ENCODE data around the gene PRND.
"Not testable (repeated sequence)": the region's sequence is repeated elsewhere in the genome, so short reads cannot be mapped to it uniquely, and the experiment has no call there.

Gene PRND, protein sequence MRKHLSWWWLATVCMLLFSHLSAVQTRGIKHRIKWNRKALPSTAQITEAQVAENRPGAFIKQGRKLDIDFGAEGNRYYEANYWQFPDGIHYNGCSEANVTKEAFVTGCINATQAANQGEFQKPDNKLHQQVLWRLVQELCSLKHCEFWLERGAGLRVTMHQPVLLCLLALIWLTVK

DNA sequence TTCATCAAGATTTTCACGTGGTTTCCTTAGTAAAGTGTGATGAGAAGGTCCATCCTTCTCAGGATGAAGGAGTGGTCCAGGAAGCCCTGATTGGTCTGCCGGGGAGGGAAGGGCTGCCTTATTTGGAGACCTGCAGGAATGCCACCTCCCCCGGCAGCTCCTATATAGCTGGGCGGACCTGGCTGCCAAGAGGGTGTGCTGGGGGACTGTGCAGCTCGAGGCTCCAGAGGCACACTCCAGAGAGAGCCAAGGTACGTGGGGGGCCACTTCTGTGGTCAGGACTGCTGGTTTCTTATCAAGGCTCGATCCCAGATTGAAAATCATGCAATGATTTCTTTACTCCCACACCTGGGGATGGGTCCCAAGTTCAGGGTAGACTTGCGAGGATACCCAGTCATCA lies at the start of gene PRND:
PRND (plus strand) TSS at position 191 of the 400 bp plus-strand sequence. CDS start 2,643 bp downstream, outside the sequence.
- DNase-seq: no peak

DNA sequence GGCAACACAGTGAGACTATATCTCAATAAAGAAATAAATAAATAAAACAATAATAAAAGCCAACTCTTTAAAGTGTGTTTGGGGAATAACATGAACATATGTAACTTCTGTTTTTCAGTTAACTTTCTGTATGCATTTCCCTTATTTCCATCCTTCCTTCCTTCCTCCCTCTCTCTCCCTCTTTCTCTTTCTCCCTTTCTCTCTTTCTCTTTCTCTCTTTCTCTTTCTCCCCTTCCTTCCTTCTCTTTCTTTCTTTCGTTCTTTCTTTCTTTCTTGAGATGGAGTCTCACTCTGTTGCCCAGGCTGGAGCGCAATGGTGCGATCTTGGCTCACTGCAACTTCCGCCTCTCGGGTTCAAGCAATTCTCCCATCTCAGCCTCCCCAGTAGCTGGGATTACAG lies 48.8 kb upstream of the PRND start:
- no peak for DNase-seq

DNA sequence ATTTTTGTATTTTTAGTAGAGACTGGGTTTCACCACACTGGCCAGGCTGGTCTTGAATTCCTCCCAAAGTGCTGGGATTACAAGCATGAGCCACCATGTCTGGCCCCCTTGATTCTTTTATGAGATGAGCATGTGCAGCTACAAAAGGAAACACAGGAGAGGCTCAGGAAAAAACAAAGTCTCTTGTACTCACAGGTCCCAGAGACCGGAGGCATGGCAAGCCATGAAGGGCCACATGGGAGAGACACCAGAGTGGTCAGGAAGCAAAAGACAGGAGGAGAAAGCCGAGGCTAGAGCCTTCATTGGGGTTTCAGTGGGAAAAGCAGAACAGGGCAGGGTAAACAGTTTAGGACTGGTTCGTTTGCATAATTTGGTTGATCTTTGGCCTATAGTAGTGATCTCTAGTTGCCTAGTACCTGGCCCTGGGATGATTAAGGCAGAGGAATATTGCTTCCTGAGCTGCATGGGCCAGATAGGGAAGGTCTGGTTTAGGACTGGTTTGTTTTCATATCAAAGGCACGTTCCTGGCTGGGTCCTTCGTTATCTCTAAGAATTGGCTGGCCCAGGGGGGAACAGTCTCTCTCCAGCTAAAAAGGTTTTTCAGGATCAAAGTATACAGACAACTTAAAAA lies 48.2 kb upstream of the PRND start:
- no peak for DNase-seq

DNA sequence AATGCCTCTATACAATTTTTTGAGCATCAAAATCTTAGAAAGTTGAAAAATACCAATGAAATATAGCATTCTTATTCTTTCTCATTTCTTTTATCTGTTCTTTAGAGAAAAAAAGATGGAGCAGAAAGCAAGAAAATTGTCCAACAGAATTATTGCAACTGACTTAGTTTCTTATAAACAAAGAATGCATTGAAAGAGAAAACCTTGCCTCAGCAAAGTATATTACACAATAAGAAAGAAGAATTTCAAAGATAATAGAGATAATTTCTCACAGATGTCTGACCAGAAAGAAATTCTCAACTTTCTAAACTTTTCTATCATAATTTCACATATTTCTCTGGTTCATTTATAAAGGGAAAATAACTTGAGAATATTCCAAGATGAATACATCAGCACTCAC lies 47.0 kb upstream of the PRND start:
- DNase-seq: no peak

DNA sequence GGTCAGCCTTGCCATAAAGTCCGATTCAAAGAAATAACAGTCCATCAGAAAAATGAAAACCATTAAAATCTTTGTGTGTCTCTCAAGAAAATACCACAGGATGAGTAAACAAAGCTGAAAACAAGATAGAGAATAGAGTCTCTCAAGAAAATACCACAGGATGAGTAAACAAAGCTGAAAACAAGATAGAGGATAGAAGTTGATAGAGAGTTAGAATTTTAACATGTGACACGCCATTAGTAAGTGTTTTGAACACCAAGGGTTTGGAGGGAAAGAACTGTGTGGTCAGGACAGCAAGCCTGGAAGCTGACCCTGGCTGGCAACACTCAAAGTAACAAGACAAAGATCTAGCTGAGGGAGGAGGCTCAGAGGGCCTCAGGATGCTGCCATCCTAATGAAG lies 43.9 kb upstream of the PRND start:
- no peak for DNase-seq

DNA sequence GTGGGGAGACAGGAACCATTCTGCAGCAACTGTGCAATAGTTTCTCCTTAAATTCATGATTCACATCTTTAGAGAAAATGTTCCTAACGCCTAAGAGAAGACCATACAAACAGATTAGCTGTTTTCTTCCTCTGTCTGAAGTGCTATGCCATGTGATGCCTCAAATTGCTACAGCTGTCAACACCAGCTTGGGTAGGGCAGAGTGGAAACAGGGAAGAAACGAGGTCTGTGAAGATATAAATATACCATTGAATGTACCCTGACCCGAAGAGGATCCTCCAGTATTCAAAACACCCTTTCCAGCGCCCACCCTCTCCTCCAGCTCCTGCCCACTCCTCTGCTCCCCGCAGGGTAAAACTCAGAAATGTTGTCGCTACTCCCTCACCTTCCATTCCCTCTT lies 40.3 kb upstream of the PRND start:
- DNase-seq: no peak

DNA sequence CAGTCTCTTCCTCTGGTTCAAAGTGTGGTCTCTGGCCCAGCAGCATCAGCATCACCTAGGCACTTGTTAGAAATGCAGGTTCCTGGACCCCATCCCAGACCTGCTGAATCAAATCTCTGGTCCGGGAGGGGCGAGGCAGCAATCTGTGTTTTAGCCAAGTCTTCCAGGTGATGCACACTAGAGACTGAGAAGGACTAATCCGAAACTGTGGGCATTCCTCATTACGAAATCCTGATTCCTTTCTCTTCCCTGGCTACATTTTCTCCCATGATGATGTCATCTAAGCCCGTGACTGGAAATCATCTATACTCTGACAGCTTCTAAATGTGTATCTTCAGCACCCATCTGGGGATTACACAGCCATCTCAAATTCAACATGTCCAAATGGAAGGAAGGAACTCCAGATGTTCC lies 39.7 kb upstream of the PRND start:
- DNase-seq: no peak

DNA sequence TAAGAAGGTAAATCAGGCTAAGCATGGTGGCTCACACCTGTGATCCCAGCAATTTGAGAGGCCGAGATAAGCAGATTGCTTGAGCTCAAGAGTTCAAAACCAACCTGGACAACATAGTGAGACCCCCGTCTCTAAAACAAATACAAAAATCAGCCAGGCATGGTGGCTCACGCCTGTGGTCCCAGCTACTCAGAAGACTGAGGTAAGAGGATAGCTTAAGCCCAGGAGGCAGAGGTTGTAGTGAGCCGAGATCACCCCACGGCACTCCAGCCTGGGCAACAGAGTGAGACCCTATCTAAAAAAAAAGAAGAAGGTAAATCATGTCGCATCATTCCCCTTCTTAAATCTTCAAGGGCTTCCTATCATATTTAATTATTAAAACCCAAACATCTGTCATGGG lies 39.0 kb upstream of the PRND start:
- no peak for DNase-seq

DNA sequence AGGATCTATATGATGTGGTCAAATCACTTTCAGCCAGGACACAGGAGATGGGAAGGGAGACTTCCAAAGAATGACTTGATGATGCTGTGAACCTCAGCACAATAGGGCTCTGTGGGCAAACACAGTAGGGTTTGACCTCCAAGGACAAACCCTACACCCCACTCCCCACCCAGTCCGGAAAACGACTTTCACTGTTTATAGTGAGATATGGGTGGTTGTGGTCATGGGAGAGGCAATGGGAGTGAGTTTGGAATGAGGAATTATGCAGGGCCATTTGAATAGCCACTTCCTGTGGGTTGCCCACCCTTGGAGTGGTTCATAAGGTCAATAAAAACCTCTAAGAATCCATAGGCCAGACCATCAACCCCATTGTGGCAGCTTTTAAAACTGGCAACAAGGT lies 38.4 kb upstream of the PRND start:
- DNase-seq: no peak

DNA sequence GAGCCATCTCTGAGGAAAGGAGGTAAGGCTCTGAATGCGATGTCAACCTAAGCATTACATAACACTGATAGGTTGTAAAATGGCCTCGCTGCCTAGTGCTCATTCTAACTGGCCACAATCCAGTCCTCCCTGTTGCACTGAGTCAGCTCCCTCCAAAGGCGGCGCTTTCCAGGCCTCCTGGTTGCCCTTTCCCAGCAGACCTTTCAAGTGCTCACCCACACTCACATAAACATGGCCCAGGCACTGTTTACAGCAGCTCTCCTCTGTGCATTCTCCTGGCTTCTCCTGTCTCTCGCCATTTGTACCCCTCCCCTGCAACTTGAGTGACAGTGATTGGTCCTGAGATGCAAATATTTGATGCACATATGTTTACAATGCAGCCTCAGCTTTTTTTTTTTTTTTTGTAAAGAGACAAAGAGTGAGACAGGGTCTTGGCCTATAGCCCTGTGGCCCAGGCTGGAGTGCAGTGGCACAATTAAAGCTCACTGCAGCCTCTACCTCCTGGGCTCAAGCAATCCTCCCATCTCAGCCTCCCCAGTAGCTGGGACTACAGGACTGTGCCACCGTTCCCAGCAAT lies 36.8 kb upstream of the PRND start:
- no peak for DNase-seq

DNA sequence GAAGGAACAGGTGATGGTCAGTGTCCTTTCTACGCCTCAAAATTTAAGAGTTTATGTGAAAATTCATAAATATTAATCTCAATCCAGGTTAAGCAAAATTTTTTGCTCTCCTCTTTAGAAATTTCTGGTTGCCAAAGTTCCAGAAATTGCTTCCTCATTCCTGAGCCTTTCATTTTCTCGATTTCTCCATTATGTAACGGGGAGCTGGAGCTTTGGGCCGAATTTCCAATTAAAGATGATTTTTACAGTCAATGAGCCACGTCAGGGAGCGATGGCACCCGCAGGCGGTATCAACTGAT lies 35.8 kb upstream of the PRND start:
- DNase-seq: no peak

DNA sequence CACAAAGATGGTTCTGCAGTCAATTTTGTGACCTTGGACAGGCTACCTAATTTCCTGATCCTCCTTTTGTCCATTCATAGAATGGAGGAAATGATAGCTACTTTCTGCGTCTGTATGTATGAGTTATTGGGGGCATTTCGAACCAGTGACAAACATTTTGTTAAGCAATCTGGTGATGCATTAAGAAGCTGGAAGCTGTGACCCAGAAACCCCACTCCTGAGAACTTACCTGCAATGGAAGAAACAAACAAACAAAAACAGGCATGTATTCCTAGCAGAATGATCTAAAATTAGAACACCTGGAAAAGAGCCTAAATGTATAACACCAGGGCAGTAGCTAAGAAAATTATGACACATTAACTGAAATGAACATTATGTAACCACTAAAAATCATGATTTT lies 33.4 kb upstream of the PRND start:
- DNase-seq: no peak

DNA sequence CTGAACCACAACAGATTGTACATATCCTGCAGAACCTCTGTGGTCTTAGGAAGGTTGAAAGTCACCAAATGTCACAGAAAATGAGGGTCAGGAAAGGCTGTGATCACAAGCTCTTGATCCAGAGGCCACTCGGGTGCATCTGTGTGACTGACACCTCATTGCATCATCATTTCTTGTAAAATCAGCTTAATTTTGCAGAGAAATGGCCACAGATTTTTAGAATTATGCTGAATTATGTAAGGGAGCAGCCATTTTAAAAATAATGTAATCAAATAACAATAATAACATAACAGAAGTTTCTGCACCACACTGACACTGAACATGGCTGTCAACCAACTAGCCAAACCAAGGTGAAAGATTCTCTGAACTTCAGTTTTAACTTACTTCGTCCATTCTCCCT lies 32.5 kb upstream of the PRND start:
- DNase-seq: no peak

DNA sequence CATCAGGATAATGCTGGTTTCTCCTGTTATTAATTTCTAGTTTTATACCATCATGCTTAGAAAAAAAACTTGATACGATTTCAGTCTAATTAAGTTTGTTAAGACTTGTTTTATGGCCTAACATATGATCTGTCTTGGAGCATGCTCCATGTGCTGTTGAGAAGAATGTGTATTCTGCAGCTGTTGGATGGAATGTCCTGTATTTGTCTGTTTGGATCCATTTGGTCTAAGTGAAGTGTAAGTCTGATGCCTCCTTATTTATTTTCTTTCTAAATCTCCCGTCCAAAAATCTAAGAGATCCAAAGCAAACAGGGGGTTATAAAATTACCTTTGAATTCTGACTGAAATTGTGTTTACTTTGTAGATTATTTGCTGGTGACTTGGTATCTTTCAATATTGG lies 30.0 kb upstream of the PRND start:
- DNase-seq: no peak

DNA sequence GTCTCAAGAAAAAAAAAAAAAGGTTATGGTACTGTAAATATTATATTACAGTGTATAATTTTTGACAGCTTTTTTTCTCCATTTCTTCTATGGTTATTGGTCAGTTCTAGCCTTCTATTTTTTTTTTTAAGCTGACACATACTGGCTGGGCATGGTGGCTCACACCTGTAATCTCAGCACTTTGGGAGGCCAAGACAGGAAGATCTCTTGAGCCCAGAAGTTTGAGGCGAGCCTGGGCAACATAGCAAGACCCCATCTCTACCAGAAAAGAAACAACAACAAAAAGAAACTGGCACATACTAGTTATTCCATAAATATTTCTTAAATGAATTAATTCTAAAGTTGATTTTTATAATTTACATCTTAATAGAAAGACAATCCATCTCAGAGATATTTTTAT lies 27.6 kb upstream of the PRND start:
- no peak for DNase-seq

DNA sequence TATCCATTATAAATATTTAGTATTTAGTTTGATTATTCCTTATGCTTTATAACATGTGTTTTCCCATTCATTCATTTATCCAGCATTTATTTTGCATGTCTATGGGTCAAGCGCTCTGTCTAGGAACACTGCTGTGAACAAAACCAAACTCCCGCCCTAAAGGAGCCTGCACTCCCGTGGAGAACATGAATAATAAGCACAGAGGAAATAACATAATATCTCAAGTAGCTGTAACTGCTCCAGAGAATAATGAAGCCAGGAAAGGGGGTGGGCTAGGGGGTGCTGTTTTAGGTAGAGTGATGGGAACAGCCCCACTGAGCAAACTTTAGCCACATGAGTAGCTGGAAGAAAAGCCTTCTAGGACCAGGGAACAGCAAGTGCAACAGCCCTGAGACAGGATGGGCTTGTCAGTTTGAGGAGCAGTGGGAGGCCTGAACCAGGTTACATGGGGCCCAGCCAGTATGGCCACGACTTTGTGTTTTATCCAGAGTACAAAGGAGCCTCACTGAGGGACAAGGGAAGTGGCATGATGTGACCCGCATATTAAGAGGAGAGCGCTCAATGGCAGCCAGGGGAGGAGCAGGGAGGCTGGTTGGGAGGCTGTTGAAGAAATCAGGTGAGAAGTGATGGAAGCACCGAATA lies 24.4 kb upstream of the PRND start:
- no peak for DNase-seq

DNA sequence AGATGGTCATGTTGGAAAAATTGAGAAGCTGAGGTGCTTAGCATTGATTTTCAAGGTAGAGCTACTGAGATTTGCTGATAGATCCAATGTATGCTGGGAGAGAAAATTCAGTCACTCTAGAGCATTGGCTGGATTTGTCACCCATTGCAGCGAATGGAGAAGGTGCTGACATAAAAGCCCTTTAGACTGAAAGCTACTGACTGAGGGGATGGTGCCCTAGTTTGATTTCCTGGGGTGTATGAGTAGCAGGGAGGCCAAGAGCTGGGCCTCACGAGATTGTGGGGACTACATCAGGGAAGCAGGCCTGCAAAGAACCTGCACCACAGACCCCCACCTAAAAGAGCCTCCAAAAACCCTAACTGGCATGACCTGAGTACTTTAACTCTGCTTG lies 23.9 kb upstream of the PRND start:
- DNase-seq: no peak

DNA sequence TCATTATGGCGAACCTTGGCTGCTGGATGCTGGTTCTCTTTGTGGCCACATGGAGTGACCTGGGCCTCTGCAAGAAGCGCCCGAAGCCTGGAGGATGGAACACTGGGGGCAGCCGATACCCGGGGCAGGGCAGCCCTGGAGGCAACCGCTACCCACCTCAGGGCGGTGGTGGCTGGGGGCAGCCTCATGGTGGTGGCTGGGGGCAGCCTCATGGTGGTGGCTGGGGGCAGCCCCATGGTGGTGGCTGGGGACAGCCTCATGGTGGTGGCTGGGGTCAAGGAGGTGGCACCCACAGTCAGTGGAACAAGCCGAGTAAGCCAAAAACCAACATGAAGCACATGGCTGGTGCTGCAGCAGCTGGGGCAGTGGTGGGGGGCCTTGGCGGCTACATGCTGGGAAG lies 22.5 kb upstream of the PRND start:
- no peak for DNase-seq

DNA sequence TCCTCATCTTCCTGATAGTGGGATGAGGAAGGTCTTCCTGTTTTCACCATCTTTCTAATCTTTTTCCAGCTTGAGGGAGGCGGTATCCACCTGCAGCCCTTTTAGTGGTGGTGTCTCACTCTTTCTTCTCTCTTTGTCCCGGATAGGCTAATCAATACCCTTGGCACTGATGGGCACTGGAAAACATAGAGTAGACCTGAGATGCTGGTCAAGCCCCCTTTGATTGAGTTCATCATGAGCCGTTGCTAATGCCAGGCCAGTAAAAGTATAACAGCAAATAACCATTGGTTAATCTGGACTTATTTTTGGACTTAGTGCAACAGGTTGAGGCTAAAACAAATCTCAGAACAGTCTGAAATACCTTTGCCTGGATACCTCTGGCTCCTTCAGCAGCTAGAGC lies 21.8 kb upstream of the PRND start:
- no peak for DNase-seq

DNA sequence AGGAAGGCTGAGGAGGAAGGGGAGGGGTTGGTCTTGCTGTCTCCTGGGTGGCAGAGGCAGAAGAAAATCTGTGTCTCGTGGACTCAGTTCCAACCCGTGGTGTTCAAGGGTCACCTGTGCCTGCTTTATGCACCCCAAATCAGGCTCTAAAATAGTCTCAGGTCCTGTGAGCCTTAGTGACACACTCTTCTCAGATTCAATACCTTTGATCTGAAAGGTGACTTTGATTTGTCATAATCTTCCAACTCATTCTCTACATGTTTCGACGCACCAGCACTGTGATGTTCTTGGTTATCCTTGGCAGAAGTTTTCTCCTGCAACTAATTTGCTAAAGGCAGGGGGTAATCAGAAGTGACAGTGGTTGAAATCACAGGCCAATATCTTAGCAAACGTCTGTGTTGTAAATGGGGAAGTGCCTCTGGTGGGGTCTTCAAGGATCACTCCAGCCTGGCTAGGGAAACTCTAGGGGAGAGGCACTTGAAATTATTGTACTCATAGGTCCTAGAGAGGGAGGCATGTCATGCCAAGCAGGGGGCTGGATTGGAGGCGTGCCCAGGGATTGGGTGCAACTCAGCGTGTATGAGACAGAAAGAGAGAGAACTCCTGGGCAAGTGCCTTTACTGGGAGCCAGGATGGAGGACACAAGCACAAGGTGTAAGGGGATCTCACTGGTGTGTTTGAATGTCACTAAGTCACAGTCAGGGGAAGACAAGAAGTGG lies 19.0 kb upstream of the PRND start:
- DNase-seq: no peak

DNA sequence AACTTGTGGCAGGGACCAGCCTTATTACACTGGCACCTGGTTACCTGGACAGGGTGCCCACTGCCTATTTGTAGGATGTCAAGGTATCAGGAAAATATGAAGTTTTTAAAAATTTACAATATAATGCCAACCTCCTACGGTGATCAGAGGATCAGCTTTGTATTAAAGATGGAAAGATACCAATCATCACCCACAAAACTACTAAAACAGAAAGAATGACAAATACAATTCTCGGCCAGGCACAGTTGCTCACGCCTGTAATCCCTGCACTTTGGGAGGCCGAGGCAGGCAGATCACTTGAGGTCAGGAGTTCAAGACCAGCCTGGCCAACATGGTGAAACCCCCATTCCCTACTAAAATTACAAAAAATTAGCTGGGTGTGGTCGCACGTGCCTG lies 18.4 kb upstream of the PRND start:
- DNase-seq: no peak

DNA sequence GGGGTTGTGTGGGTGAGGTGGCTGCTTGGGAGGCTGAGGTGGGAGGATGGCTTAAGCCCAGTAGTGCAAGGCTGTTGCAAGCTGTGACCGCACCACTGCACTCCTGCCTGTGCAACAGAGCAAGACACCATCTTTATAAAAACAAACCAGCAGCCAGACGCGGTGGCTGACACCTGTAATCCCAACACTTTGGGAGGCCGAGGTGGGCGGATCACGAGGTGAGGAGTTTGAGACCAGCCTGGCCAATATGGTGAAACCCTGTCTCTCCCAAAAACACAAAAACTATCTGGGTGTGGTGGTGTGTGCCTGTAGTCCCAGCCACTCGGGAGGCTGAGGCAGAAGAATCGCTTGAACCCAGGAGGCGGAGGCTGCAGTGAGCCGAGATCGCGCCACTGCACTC lies 14.8 kb upstream of the PRND start:
- DNase-seq: not testable (repeated sequence)

DNA sequence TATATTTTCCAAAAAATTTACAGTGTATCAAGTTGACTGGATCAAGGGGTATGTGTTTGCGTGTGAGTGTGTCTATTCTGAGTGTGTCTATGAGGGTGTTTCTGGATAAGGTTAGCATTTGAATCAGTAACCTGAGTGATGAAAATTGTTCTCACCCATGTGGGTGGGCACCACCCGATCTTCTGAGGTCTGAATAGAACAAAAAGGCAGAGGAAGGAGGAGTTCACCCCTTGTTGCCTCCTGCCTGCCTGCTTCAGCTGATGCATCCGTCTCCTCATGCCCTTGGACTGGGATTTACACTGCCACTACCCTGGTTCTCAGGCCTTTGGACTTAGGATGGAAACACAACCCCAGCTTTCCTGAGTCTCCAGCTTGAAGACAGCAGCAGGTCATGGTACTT lies 13.7 kb upstream of the PRND start:
- no peak for DNase-seq

DNA sequence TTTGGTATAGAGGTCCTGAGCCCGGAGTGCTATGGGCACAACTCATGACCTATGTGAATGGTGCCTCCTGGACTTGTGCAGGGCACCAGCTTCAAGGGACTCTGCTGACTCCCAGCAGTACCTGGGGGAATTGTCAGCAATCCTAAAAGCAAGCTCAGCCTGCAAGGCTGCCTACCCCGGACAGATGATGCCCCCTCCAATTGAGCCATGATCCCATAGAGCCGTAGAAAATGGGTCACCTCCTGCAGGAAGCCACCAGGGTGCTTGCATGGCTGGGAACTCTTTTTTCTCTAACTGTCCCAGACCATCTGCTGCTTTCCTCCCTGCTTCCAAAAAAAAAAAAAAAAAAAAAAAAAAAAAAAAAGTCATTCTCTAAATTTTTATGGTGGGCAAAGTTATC lies 12.9 kb upstream of the PRND start:
- no peak for DNase-seq
